GM23248 (cell line): ENCODE results near the gene IFNAR2. TPM values are rescaled to one million over a fixed set of nuclear protein-coding genes. Genes with fewer than 3 reads are reported as not detected.

ENCODE experiments used
- DNase-seq: peaks from one replicate; pipeline ENCODE4 v3.0.0-alpha.2; 2015
- H2AFZ ChIP-seq: fragments of 200-600 bp; sonication (generic); 2 replicates; pipeline ENCODE4 v1.6.1; 2016; ENCODE audit warnings: antibody characterized with exemption
- H3F3A ChIP-seq: fragments of 200-600 bp; sonication (generic); 2 replicates; pipeline ENCODE4 v1.6.1; 2016; ENCODE audit warnings: mild to moderate bottlenecking, antibody characterized with exemption, mixed run types; ENCODE audit not compliant: insufficient read depth
- H3K27ac ChIP-seq: fragments of 200-600 bp; sonication (generic); 2 replicates; pipeline ENCODE4 v1.5.1; 2016; ENCODE audit warnings: mild to moderate bottlenecking
- H3K27me3 ChIP-seq: fragments of 200-600 bp; sonication (generic); replicated peaks from 2 replicates; pipeline ENCODE4 v1.6.1; 2016; ENCODE audit warnings: mild to moderate bottlenecking; ENCODE audit not compliant: insufficient read depth
- H3K36me3 ChIP-seq: fragments of 200-600 bp; sonication (generic); 2 replicates; pipeline ENCODE4 v1.6.1; 2016; ENCODE audit warnings: low read depth, mild to moderate bottlenecking
- H3K4me1 ChIP-seq: fragments of 200-600 bp; sonication (generic); 2 replicates; pipeline ENCODE4 v1.6.1; 2016; ENCODE audit warnings: mild to moderate bottlenecking; ENCODE audit not compliant: insufficient read depth
- H3K4me2 ChIP-seq: fragments of 200-600 bp; sonication (generic); one replicate; pipeline ENCODE4 v1.6.1; 2016; ENCODE audit warnings: mild to moderate bottlenecking; ENCODE audit not compliant: unreplicated experiment
- H3K4me3 ChIP-seq: fragments of 200-600 bp; sonication (generic); 2 replicates; pipeline ENCODE4 v1.5.1; 2016; ENCODE audit warnings: mild to moderate bottlenecking
- H3K79me2 ChIP-seq: fragments of 200-600 bp; sonication (generic); 2 replicates; pipeline ENCODE4 v1.6.1; 2016; ENCODE audit warnings: mild to moderate bottlenecking; ENCODE audit not compliant: insufficient read depth
- H3K9ac ChIP-seq: fragments of 200-600 bp; sonication (generic); 2 replicates; pipeline ENCODE4 v1.6.1; 2016; ENCODE audit warnings: mild to moderate bottlenecking
- H3K9me2 ChIP-seq: fragments of 200-600 bp; sonication (generic); 2 replicates; pipeline ENCODE4 v1.6.1; 2016; ENCODE audit warnings: mixed run types, mild to moderate bottlenecking, moderate library complexity; ENCODE audit not compliant: insufficient read depth
- H3K9me3 ChIP-seq: fragments of 200-600 bp; sonication (generic); one replicate; pipeline ENCODE4 v1.6.1; 2017; ENCODE audit warnings: low read depth
- H4K20me1 ChIP-seq: fragments of 200-600 bp; sonication (generic); 2 replicates; pipeline ENCODE4 v1.6.0; 2016; ENCODE audit not compliant: insufficient read depth
- EZH2 ChIP-seq: fragments of 200-600 bp; sonication (generic); IDR thresholded peaks from 2 replicates; pipeline ENCODE4 v1.6.1; 2018; ENCODE audit warnings: antibody characterized with exemption, mild to moderate bottlenecking; ENCODE audit not compliant: insufficient read depth, poor library complexity, severe bottlenecking
- EZH2phosphoT487 ChIP-seq: fragments of 200-600 bp; sonication (generic); IDR thresholded peaks from 2 replicates; pipeline ENCODE4 v1.6.1; 2018; ENCODE audit warnings: antibody characterized with exemption, moderate library complexity, mild to moderate bottlenecking, low read depth; ENCODE audit not compliant: insufficient read depth
- WGBS, 2 experiments: methylation state at CpG; one replicate each; pipeline ENCODE4 v1.1.6; 2015 to 2017; ENCODE audit warnings: low lambda C conversion rate in 2 of 2, low coverage in 1 of 2; ENCODE audit errors: missing lambda C conversion rate in 2 of 2; 5-methylcytosine and 5-hydroxymethylcytosine counted together
- in situ Hi-C: fragments of 300-500 bp; cut with MboI; formaldehyde crosslinking; loops from 2 replicates; pipeline ENCODE4 v1.15.0; 2020
- polyA plus RNA-seq: library from polyadenylated mRNA; unstranded; fragments of >200 nt; fragmentation: Nextera tagmentation; extraction: Ambion mirVana; gene quantifications from 2 replicates; pipeline ENCODE4 v1.2.1, GENCODE V29; 2016
- total RNA-seq: library from RNA; depleted of rRNA; stranded (reverse); fragments of >200 nt; shearing (Covaris generic); gene quantifications from 2 replicates; pipeline ENCODE4 v1.2.3, GENCODE V29; 2014; rRNA removed

The IFNAR2 gene
- total RNA-seq, result 4.0 and 4.3 TPM in 2 replicates
- 19.1 and 21.8 TPM in 2 replicates for polyA plus RNA-seq

DNA sequence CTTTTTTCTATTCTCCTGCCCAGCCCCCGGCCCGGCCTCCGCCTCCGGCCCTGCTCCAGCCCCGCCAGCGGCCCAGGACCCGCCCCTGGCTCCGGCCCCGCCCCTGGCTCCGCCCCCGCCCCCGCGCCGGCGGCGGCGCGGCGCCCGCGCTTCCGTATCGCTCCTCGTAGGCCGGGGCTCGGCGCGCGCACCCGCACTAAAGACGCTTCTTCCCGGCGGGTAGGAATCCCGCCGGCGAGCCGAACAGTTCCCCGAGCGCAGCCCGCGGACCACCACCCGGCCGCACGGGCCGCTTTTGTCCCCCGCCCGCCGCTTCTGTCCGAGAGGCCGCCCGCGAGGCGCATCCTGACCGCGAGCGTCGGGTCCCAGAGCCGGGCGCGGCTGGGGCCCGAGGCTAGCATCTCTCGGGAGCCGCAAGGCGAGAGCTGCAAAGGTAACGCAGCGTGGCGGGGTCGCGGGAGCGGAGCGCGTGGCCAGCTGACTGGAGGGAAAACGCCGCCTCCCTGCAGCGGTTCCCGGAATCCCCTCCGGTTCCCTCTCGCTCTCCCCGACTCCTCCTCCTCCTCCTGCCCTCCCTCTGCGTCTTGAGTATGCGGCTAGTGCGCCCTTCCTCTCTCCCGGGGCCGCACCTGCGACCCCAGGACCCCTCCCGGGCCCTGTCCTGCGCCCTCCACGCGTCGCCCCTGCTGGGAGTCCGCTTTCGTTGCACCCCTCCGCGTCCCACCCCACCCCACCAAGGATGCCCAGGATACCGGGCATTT, at the start of gene IFNAR2:
TSS of gene IFNAR2 (plus strand) at position 155 of the 761 bp plus-strand sequence. CDS start 11,985 bp downstream, outside the sequence.
- Histone ChIP-seq H3K27me3 (no peaks in the 10 kb centered on the region), H3K4me2 (peak within 1 kb of the TSS; percentile 92), H3K4me1 (peaks cover 5% of the 10 kb centered on the region; the same call in 1 of the 2 replicates), H3K9me2 (no peaks in the 10 kb centered on the region), H3K9me3 (no peaks in the 10 kb centered on the region), H3F3A (0 out of 2 replicates have a peak, but pooled peaks cover 4% of the 10 kb centered on the region), H2AFZ (peak within 1 kb of the TSS; percentile 96), H3K79me2 (peaks cover 44% of the 10 kb centered on the region), H3K36me3 (no peaks in the 10 kb centered on the region), H4K20me1 (no peaks in the 10 kb centered on the region), H3K4me3 (peak within 1 kb of the TSS; percentile 93), H3K27ac (peak within 1 kb of the TSS; percentile 88), H3K9ac (peak within 1 kb of the TSS; percentile 97)
- in situ Hi-C loops, result no loop called here
- peak; percentile 83 for DNase-seq
- TF ChIP-seq EZH2, result no peak
- no peak for TF ChIP-seq EZH2phosphoT487
- 1 to 2% methylated on average over 52 to 59 of the region's 95 CpGs for WGBS, 2 experiments

DNA sequence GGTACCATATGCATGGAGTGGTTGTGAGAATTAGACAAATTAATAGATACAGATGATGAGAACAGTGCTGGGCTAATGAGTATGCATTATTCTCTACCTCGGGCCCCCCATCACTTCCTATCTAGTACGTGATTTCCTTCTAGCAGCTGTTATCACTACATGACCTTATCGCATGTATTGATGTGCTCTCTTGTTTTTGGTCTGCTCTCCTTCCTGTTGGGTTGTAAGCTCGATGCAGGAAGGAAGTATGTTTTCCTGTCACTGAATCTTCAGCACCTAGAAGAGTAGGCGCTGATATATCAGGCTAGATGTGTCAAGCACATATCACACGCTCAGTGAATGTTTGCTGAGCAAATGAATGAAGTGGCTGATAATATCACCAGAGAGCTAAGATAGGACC, 43.9 kb upstream of the IFNAR2 start:
- no peaks in the 10 kb centered on the region for H3K4me1 ChIP-seq
- no peaks in the 10 kb centered on the region for H3K9me3 ChIP-seq
- H2AFZ ChIP-seq, result no peak overlapping the region
- TF ChIP-seq EZH2 (no peak), EZH2phosphoT487 (no peak)
- H3K79me2 ChIP-seq, result no peaks in the 10 kb centered on the region
- H3K27me3 ChIP-seq, result peaks cover 21% of the 10 kb centered on the region
- no peak overlapping the region for H3K9ac ChIP-seq
- H3K27ac ChIP-seq, result no peak overlapping the region
- DNase-seq, result no peak
- no peaks in the 10 kb centered on the region for H3K9me2 ChIP-seq
- no peaks in the 10 kb centered on the region for H4K20me1 ChIP-seq
- H3K4me2 ChIP-seq, result no peak overlapping the region
- in situ Hi-C loops, result no loop called here
- no peaks in the 10 kb centered on the region for H3K36me3 ChIP-seq
- 49 to 65% methylated on average over 6 of the region's 6 CpGs for WGBS, 2 experiments
- H3F3A ChIP-seq, result no peaks in the 10 kb centered on the region
- no peak overlapping the region for H3K4me3 ChIP-seq

DNA sequence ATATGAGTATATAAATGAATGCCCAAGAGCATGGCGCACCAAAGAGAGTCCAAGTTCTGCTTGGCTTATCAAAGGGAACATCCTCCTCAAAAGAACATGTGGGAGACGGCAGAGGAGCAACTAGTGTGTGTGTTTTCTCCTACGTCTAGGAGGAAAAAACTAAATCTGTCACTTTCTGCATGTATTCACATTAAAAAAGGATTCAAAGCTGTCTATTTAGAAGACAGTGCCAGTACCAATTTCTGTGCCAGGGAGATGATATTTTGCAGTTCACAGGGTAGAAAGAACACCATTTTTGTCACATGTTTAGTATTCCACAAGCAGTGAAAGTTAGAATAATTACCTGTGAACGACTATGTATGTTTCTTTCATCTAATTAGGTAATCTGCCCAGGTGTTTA, 42.5 kb upstream of the IFNAR2 start:
- Histone ChIP-seq H2AFZ (no peak overlapping the region), H3K27ac (no peak overlapping the region), H3K4me2 (no peak overlapping the region), H3K4me3 (no peak overlapping the region), H3K9me2 (no peaks in the 10 kb centered on the region), H3K9me3 (no peaks in the 10 kb centered on the region), H3K36me3 (no peaks in the 10 kb centered on the region), H4K20me1 (no peaks in the 10 kb centered on the region), H3K27me3 (peaks cover 21% of the 10 kb centered on the region), H3K9ac (no peak overlapping the region), H3F3A (no peaks in the 10 kb centered on the region), H3K79me2 (no peaks in the 10 kb centered on the region), H3K4me1 (no peaks in the 10 kb centered on the region)
- no peak for DNase-seq
- in situ Hi-C loops, result no loop called here
- 24 to 32% methylated on average over 4 of the region's 4 CpGs for WGBS, 2 experiments
- TF ChIP-seq EZH2phosphoT487 (no peak), EZH2 (no peak)

DNA sequence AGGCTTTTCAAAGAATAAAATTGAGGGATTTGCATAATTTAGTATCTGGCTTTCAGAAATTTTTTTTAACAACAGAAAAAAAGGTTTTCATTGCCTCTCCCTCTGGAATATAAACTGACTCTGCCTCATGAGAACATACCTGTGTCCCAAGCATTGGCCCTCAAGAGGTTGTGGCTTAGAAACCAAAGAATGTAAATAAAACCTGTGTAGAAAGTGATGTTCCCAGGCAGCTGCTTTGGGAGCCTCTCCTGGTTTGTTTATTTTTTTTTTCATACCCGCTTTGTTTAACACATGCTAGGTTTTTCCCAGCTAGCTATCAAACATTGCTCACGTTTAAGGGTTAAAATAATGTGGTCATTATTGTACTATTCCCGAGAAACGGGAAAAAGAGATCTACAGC, 40.5 kb upstream of the IFNAR2 start:
- no peak overlapping the region for H3K9ac ChIP-seq
- no peak overlapping the region for H3K27ac ChIP-seq
- no peak overlapping the region for H3K4me3 ChIP-seq
- no peaks in the 10 kb centered on the region for H3K9me2 ChIP-seq
- in situ Hi-C loops, result no loop called here
- TF ChIP-seq EZH2phosphoT487 (no peak), EZH2 (no peak)
- no peaks in the 10 kb centered on the region for H3F3A ChIP-seq
- H3K36me3 ChIP-seq, result no peaks in the 10 kb centered on the region
- no peaks in the 10 kb centered on the region for H4K20me1 ChIP-seq
- H2AFZ ChIP-seq, result no peak overlapping the region
- no peak overlapping the region for H3K4me2 ChIP-seq
- DNase-seq, result no peak
- no peaks in the 10 kb centered on the region for H3K4me1 ChIP-seq
- WGBS, 2 experiments, result 0 to 3% methylated on average over 4 of the region's 4 CpGs
- no peaks in the 10 kb centered on the region for H3K79me2 ChIP-seq
- no peaks in the 10 kb centered on the region for H3K9me3 ChIP-seq
- H3K27me3 ChIP-seq, result peaks cover 21% of the 10 kb centered on the region
